ENCODE results near the gene CAPZB. TPM values are rescaled to one million over a fixed set of nuclear protein-coding genes. Genes with fewer than 3 reads are reported as not detected.

The CAPZB gene
- total RNA-seq, 1 experiment from 2014 or later: 225 TPM

GRCh38 chr1:19352839-19353238, 132.5 kb downstream of the CAPZB start:
- no peak for DNase-seq (ENCODE audit: low read depth in 1 of 2, low spot score in 2 of 2)
- H3K27me3 ChIP-seq (replicated peaks): no peaks in the 10 kb centered on the region
- no peaks in the 10 kb centered on the region for H3K9me3 ChIP-seq (replicated peaks)
- H3K36me3 ChIP-seq: peaks cover 89% of the 10 kb centered on the region
- no peak overlapping the region for H3K27ac ChIP-seq
- H3K4me1 ChIP-seq (replicated peaks): peaks cover 2% of the 10 kb centered on the region; the same call in 1 of the 2 replicates
- no peak overlapping the region for H3K4me3 ChIP-seq

- Histone ChIP-seq H3K4me1 (replicated peaks) (no peaks in the 10 kb centered on the region), H3K9me3 (replicated peaks) (no peaks in the 10 kb centered on the region), H3K27ac (no peak overlapping the region), H3K27me3 (replicated peaks) (no peaks in the 10 kb centered on the region), H3K4me3 (no peak overlapping the region), H3K36me3 (peaks cover 90% of the 10 kb centered on the region)
- no peak for DNase-seq (ENCODE audit: low read depth in 1 of 2, low spot score in 2 of 2)
Measured at GRCh38 chr1:19351873-19352272, 133.5 kb downstream of the CAPZB start.

- no peak for DNase-seq (ENCODE audit: low read depth in 1 of 2, low spot score in 2 of 2)
- peaks cover 82% of the 10 kb centered on the region for H3K36me3 ChIP-seq
Measured at GRCh38 chr1:19350566-19350965, 134.8 kb downstream of the CAPZB start.

GRCh38 chr1:19349999-19350398, 135.3 kb downstream of the CAPZB start:
- Histone ChIP-seq H3K36me3 (peaks cover 82% of the 10 kb centered on the region), H3K4me3 (no peak overlapping the region), H3K4me1 (replicated peaks) (no peaks in the 10 kb centered on the region), H3K9me3 (replicated peaks) (no peaks in the 10 kb centered on the region), H3K27me3 (replicated peaks) (no peaks in the 10 kb centered on the region), H3K27ac (no peak overlapping the region)
- no peak for DNase-seq (ENCODE audit: low read depth in 1 of 2, low spot score in 2 of 2)

More at GRCh38 chr1:19350566-19350965, 134.8 kb downstream of the CAPZB start:
- Histone ChIP-seq H3K27ac (no peak overlapping the region), H3K27me3 (replicated peaks) (no peaks in the 10 kb centered on the region), H3K4me3 (no peak overlapping the region), H3K4me1 (replicated peaks) (no peaks in the 10 kb centered on the region), H3K9me3 (replicated peaks) (no peaks in the 10 kb centered on the region)

GRCh38 chr1:19348441-19349198, 136.7 kb downstream of the CAPZB start:
- Histone ChIP-seq H3K27me3 (replicated peaks) (no peaks in the 10 kb centered on the region), H3K4me1 (replicated peaks) (no peaks in the 10 kb centered on the region)

GRCh38 chr1:19347533-19348172, 137.7 kb downstream of the CAPZB start:
- no peak overlapping the region for H3K4me3 ChIP-seq
- H3K36me3 ChIP-seq: peaks cover 82% of the 10 kb centered on the region
- H3K9me3 ChIP-seq (replicated peaks): no peaks in the 10 kb centered on the region
- H3K27me3 ChIP-seq (replicated peaks): no peaks in the 10 kb centered on the region
- no peak overlapping the region for H3K27ac ChIP-seq
- DNase-seq (ENCODE audit: low read depth in 1 of 2, low spot score in 2 of 2): no peak
- no peaks in the 10 kb centered on the region for H3K4me1 ChIP-seq (replicated peaks)

More at GRCh38 chr1:19348441-19349198, 136.7 kb downstream of the CAPZB start:
- H3K4me3 ChIP-seq: no peak overlapping the region
- H3K9me3 ChIP-seq (replicated peaks): no peaks in the 10 kb centered on the region
- DNase-seq (ENCODE audit: low read depth in 1 of 2, low spot score in 2 of 2): no peak
- H3K27ac ChIP-seq: no peak overlapping the region
- peaks cover 82% of the 10 kb centered on the region for H3K36me3 ChIP-seq

- H3K4me1 ChIP-seq (replicated peaks): no peaks in the 10 kb centered on the region
- H3K27me3 ChIP-seq (replicated peaks): no peaks in the 10 kb centered on the region
- no peaks in the 10 kb centered on the region for H3K9me3 ChIP-seq (replicated peaks)
- H3K36me3 ChIP-seq: peaks cover 83% of the 10 kb centered on the region
- H3K27ac ChIP-seq: no peak overlapping the region
- no peak for DNase-seq (ENCODE audit: low read depth in 1 of 2, low spot score in 2 of 2)
- H3K4me3 ChIP-seq: no peak overlapping the region
Measured at GRCh38 chr1:19346026-19346425, 139.3 kb downstream of the CAPZB start.

GRCh38 chr1:19345391-19345790, 139.9 kb downstream of the CAPZB start:
- no peaks in the 10 kb centered on the region for H3K27me3 ChIP-seq (replicated peaks)
- H3K36me3 ChIP-seq: peaks cover 86% of the 10 kb centered on the region
- DNase-seq (ENCODE audit: low read depth in 1 of 2, low spot score in 2 of 2): no peak
- no peak overlapping the region for H3K4me3 ChIP-seq
- no peak overlapping the region for H3K27ac ChIP-seq
- no peaks in the 10 kb centered on the region for H3K4me1 ChIP-seq (replicated peaks)
- H3K9me3 ChIP-seq (replicated peaks): no peaks in the 10 kb centered on the region

GRCh38 chr1:19344831-19345230, 140.5 kb downstream of the CAPZB start:
- no peaks in the 10 kb centered on the region for H3K4me1 ChIP-seq (replicated peaks)
- no peaks in the 10 kb centered on the region for H3K27me3 ChIP-seq (replicated peaks)
- no peak for DNase-seq (ENCODE audit: low read depth in 1 of 2, low spot score in 2 of 2)
- no peak overlapping the region for H3K27ac ChIP-seq
- H3K36me3 ChIP-seq: peaks cover 86% of the 10 kb centered on the region
- no peaks in the 10 kb centered on the region for H3K9me3 ChIP-seq (replicated peaks)
- H3K4me3 ChIP-seq: no peak overlapping the region

GRCh38 chr1:19344372-19344810, 140.9 kb downstream of the CAPZB start:
- no peak overlapping the region for H3K27ac ChIP-seq
- no peak overlapping the region for H3K4me3 ChIP-seq
- DNase-seq (ENCODE audit: low read depth in 1 of 2, low spot score in 2 of 2): peak in 1 of 2 experiments; percentile 37
- H3K27me3 ChIP-seq (replicated peaks): no peaks in the 10 kb centered on the region
- H3K4me1 ChIP-seq (replicated peaks): no peaks in the 10 kb centered on the region
- peaks cover 86% of the 10 kb centered on the region for H3K36me3 ChIP-seq
- H3K9me3 ChIP-seq (replicated peaks): no peaks in the 10 kb centered on the region

GRCh38 chr1:19343617-19344350, 141.6 kb downstream of the CAPZB start:
- Histone ChIP-seq H3K36me3 (peaks cover 83% of the 10 kb centered on the region), H3K4me1 (replicated peaks) (no peaks in the 10 kb centered on the region), H3K4me3 (no peak overlapping the region), H3K9me3 (replicated peaks) (no peaks in the 10 kb centered on the region), H3K27me3 (replicated peaks) (no peaks in the 10 kb centered on the region), H3K27ac (no peak overlapping the region)
- DNase-seq (ENCODE audit: low read depth in 1 of 2, low spot score in 2 of 2): no peak

- Histone ChIP-seq H3K4me1 (replicated peaks) (no peaks in the 10 kb centered on the region), H3K9me3 (replicated peaks) (no peaks in the 10 kb centered on the region), H3K36me3 (peaks cover 86% of the 10 kb centered on the region), H3K4me3 (no peak overlapping the region), H3K27me3 (replicated peaks) (no peaks in the 10 kb centered on the region), H3K27ac (no peak overlapping the region)
- DNase-seq (ENCODE audit: low read depth in 1 of 2, low spot score in 2 of 2): no peak
Measured at GRCh38 chr1:19342894-19343616, 142.3 kb downstream of the CAPZB start.

- H3K36me3 ChIP-seq: peaks cover 87% of the 10 kb centered on the region
- no peak overlapping the region for H3K4me3 ChIP-seq
- H3K4me1 ChIP-seq (replicated peaks): no peaks in the 10 kb centered on the region
- no peaks in the 10 kb centered on the region for H3K9me3 ChIP-seq (replicated peaks)
- no peak overlapping the region for H3K27ac ChIP-seq
- no peak for DNase-seq (ENCODE audit: low read depth in 1 of 2, low spot score in 2 of 2)
- no peaks in the 10 kb centered on the region for H3K27me3 ChIP-seq (replicated peaks)
Measured at GRCh38 chr1:19342062-19342750, 143.1 kb downstream of the CAPZB start.
